ENCODE data around the gene GALM.
A peak's percentile ranks its signal among the peaks of the same experiment; 100 is the strongest.

Gene GALM

DNA sequence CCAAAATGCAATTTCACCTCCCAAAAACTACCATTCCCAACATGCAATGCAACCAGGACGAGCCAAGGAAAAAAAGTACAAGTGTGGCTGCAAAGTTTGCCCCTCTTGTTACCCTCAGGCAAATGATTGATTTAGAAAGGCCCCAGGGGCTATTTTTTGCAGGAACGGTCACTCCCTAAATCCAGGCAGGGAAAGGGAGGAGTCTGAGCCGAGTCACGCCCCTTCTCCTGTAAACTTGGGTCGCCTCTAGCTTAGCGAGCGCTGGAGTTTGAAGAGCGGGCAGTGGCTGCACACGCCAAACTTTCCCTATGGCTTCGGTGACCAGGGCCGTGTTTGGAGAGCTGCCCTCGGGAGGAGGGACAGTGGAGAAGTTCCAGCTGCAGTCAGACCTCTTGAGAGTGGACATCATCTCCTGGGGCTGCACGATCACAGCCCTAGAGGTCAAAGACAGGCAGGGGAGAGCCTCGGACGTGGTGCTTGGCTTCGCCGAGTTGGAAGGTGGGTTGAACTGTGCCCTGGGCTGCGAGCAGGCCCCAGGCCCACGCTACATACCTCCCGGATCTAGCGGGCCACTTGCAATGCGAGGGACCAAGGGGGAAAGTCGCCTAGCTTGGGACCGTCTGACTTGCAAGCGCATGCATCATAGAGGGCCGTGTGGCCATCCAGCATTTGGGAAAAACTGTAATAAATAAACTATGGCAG lies at the start of gene GALM:
Gene GALM, plus strand, starts transcription at position 261 of the 702 bp plus-strand sequence. Its CDS starts 48 bp downstream, at position 309.
- DNase-seq = peak; percentile 56 to 58
- TF ChIP-seq POLR2A (IDR thresholded peaks at IDR 0.05; ENCODE audit: low read length) = peak; percentile 33
- no peak for TF ChIP-seq GATA1 (IDR thresholded peaks at IDR 0.05; ENCODE audit: low read depth, low read length)

DNA sequence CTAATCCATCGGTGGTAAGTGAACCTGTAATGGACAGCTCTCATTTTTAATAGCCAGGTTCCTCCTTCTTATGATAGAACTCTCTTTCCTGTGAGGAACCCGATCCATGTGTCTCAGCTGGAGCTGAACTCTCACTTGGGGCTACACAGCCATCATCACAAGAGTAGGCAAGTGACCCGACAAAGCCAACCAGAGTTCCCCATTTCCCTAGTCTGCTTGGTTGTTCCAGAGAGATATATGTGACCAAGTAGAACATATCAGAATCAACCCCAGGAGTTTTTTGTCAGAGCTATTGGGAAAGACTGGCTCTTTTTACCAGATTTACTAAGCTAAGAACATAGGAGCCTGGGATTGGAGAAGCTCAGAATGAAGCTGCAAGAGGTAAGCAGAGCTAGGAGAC lies 48.6 kb upstream of the GALM start:
- no peak for DNase-seq
- TF ChIP-seq POLR2A (IDR thresholded peaks at IDR 0.05; ENCODE audit: low read length) (no peak), GATA1 (IDR thresholded peaks at IDR 0.05; ENCODE audit: low read depth, low read length) (no peak)

DNA sequence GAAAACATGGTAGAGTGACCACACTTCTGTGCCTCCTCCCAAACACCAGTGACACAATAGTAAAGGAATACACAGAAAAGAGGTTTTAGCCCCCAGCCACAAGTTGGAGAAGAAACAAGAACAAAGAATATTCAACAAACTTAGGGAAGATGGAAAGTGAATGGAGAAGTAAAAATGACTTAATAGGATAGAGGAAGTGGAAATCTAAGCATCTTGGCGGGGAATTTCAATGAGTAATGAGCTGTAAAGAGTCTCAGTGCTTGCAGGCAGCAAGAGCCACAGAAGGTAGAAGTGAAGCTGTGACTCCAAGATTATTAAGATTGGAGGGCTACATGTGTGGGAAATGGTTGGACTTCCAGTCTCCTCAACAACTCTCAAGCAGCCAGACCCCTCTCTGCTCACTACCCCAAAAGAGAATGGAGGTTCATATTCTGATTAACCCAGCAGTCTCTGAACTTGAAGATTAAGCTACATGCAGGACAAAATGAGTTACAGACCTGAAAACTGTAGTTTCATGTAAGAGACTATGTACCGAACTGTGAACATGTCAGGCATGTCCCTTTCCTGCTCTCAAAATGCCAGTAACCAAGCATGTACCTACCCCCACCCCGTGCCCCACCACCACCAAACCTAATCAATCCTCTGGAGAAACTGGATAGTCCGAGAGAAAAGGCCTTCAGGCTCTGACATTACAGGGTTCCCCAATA lies 46.3 kb upstream of the GALM start:
- TF ChIP-seq GATA1 (IDR thresholded peaks at IDR 0.05; ENCODE audit: low read depth, low read length) (no peak), POLR2A (IDR thresholded peaks at IDR 0.05; ENCODE audit: low read length) (no peak)
- DNase-seq = no peak

DNA sequence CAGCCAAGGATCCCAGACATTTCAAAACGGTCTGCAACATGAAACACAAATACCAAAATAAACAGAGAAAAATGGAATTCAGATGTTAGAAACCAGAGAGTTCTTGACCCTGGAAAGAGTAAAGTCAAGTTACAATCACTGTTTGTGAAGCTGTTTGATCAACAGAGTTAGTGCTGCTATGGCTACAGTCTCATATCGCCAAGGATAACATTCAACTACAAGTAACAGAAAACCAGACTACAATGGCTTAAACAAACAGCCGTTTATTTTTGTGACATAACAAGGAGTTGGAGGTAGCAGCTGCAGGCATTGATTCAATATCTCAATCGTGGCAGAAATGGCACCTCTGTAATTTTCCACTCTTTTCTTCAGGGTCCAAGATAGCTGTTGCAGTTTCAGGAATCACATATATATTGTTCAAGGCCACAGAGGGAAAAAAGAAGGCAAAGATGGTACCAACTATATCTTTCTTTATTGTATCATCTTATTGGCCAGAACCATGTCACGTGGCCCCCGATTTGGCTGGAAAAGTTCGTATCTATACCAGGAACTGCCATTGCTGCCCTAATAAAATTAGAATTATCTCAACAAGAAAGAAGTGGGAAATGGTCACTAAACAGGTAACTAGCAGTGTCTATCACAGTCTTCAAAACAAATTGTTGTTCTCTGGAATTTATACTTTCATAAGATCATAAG lies 45.5 kb upstream of the GALM start:
- peak in 1 of 2 experiments; percentile 22 for DNase-seq

DNA sequence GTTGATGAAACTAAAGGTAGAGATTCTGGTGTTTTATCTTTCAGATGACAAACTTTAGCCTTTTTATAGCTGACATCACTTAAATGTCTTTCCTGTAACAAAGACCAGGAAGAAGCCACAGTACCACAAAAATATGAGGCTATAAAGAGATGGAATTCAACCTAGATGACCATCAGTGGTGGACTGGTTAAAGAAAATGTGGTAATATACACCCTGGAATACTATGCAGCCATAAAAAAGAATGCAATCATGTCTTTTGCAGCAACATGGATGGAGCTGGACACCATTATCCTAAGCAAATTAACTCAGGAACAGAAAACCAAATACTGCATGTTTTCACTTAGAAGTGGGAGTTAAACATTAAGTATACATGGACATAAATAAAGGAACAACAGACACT lies 44.9 kb upstream of the GALM start:
- no peak for DNase-seq
- TF ChIP-seq GATA1 (IDR thresholded peaks at IDR 0.05; ENCODE audit: low read depth, low read length) (no peak), POLR2A (IDR thresholded peaks at IDR 0.05; ENCODE audit: low read length) (no peak)

More for the DNA sequence above, 45.5 kb upstream of the GALM start:
- TF ChIP-seq GATA1 (IDR thresholded peaks at IDR 0.05; ENCODE audit: low read depth, low read length) = no peak
- TF ChIP-seq POLR2A (IDR thresholded peaks at IDR 0.05; ENCODE audit: low read length) = no peak

DNA sequence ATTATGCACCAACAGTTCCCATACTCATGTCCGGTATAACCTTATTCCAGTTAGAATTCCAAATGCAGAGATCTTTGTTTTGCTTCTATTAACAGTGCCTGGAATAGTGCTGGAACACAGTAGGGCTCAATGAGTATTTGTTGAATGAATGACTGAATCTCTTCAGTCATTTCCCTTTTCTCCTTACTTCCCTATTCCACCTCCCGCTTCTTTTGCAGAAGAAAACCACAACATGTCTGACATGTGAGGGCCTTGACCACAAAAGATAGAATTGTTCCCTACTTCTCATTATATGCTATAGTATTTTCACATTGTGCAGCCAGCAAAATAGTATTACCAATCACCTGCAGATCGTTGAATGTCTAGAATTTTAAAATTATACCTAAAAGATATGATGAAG lies 43.7 kb upstream of the GALM start:
- no peak for DNase-seq
- TF ChIP-seq POLR2A (IDR thresholded peaks at IDR 0.05; ENCODE audit: low read length) = no peak
- TF ChIP-seq GATA1 (IDR thresholded peaks at IDR 0.05; ENCODE audit: low read depth, low read length) = no peak

DNA sequence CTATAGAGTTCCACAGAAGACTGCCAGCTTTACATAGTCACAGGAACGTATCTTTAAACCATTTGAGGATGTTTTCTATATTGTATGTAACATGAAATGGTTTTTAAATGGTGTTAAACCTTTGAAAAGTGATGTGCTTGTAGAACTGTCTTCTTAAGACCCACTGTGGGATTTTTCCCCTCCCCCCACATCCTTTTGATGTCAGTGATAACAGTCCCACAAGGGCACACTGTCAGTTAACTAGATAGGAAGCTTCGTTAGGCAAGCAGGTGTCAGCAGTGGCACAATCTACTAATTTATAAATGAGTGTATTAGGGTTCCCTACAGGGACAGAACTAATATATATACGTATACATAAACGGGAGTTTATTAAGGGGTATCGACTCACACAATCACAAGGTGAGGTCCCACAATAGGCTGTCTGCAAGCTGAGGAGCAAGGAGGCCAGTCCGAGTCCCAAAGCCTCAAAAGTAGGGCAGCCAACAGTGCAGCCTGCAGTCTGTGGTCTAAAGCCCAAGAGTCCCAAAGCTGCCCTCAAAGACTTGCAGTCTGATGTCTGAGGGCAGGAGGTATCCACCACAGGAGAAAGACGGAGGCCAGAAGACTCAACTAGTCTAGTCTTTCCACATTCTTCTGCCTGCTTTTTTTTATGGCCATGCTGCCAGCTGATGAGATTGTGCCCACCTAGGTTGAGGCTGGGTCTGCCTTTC lies 39.4 kb upstream of the GALM start:
- TF ChIP-seq POLR2A (IDR thresholded peaks at IDR 0.05; ENCODE audit: low read length) (no peak), GATA1 (IDR thresholded peaks at IDR 0.05; ENCODE audit: low read depth, low read length) (no peak)
- peak in 1 of 2 experiments; percentile 32 for DNase-seq

DNA sequence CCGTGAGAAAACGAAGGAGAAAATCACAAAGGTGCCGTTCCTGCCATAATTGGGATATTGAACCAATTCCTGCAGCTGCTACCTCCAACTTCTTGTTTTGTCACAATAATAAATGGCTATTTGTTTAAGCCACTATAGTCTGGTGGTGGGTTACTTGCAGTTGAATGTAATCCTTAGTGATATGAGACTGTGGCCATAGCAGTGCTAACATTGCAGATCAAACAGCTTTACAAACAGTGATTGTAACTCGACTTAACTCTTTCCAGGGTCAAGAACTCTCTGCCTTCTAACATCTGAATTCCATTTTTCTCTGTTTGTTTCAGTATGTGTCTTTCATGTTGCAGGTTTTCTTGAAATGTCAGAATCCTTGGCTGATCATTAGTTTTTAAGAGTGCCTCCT lies 38.5 kb upstream of the GALM start:
- DNase-seq = no peak
- TF ChIP-seq POLR2A (IDR thresholded peaks at IDR 0.05; ENCODE audit: low read length) (no peak), GATA1 (IDR thresholded peaks at IDR 0.05; ENCODE audit: low read depth, low read length) (no peak)

DNA sequence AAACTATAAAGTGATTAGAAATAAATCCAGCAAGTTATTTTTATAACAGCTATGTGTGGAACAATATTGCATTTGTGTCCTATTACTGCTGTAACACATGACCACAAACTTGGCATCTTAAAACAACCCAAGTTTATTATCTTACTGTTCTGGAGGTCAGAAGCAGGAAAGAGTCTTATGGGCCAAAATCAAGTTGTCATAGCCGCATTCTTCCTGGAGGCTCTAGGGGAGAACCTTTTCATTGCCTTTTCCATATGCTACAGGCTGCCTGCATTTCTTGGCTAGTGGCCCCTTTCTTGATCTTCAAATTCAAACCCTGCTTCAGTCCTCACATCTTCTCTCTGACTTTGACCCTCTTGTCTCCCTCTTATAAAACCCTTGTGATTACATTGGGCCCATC lies 36.2 kb upstream of the GALM start:
- no peak for TF ChIP-seq POLR2A (IDR thresholded peaks at IDR 0.05; ENCODE audit: low read length)

DNA sequence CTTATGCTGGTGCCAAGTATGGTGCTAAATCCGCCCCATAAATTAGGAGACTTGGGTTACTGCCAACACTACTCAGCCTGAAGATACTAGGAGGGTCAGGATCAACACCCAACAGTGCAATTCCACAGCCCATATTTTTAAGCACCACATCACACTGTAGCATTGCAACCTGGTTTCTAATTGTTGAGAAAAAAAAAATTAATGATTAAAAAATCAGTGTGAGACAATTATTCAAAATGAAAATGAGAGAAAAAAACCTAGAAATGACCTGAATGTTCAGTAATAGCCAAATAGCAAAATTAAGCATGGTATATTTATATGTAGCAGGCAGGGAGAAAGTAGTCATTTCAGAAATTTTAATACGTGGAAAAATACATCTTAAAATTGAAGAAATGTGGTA lies 33.9 kb upstream of the GALM start:
- no peak for TF ChIP-seq POLR2A (IDR thresholded peaks at IDR 0.05; ENCODE audit: low read length)
- no peak for TF ChIP-seq GATA1 (IDR thresholded peaks at IDR 0.05; ENCODE audit: low read depth, low read length)
- no peak for DNase-seq

More for the DNA sequence above, 36.2 kb upstream of the GALM start:
- no peak for DNase-seq

DNA sequence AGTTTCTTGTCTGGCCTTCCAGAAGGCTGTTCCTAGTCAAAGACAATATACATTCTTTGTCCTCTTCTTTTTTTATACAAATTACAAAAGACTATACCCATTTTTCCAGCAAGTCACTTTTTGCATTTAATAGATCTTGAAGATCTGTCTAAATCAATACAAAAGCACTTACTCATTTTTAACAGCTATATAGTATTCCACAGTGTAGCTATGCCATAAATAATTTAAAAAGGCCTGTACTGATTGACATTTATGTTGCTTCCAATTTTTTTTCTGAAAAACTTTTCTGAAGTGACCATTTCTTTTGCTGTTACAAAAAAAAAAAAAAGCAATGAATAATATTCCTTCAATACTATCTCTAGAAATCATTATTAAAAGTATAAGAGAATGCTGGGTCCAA lies 32.9 kb upstream of the GALM start:
- TF ChIP-seq POLR2A (IDR thresholded peaks at IDR 0.05; ENCODE audit: low read length) (no peak), GATA1 (IDR thresholded peaks at IDR 0.05; ENCODE audit: low read depth, low read length) (no peak)
- DNase-seq = no peak

DNA sequence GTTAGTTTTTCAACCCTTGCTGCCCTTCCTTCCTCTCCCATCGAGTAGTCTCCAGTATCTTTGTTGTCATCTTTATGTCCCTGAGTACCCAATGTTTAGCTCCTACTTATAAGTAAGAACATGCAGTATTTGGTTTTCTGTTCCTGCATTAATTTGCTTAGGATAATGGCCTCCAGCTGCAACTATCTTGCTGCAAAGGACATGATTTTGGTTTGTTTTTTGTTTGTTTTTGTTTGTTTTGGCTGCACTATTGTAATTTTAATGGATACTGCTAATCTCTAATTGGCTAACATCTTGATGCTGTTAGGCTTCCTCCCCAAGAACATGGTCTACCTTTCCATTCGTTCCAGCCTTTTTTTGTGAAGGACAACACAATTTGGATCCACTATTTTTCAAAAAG lies 32.0 kb upstream of the GALM start:
- TF ChIP-seq GATA1 (IDR thresholded peaks at IDR 0.05; ENCODE audit: low read depth, low read length) (no peak), POLR2A (IDR thresholded peaks at IDR 0.05; ENCODE audit: low read length) (no peak)

DNA sequence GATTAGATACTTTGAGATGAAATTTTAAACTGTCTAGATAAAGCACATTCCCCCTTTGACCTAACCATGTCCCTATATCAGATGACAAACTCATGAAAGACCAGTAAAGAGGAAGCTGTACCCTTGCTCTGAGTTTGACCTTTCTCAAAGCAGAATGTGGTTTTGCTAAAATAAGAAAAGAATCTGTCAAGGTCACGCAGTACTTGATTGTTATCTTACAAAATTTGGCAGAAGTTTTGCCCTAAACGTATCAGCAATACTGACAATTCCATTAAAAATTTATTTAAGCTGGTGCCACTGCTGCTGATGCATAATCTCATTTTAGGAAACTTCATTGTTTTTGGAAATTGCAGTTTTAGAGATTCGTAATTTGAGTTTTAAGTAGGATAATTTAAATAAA lies 31.2 kb upstream of the GALM start:
- TF ChIP-seq GATA1 (IDR thresholded peaks at IDR 0.05; ENCODE audit: low read depth, low read length) (no peak), POLR2A (IDR thresholded peaks at IDR 0.05; ENCODE audit: low read length) (no peak)
- peak in 1 of 2 experiments; percentile 22 for DNase-seq

More for the DNA sequence above, 32.0 kb upstream of the GALM start:
- DNase-seq = no peak

DNA sequence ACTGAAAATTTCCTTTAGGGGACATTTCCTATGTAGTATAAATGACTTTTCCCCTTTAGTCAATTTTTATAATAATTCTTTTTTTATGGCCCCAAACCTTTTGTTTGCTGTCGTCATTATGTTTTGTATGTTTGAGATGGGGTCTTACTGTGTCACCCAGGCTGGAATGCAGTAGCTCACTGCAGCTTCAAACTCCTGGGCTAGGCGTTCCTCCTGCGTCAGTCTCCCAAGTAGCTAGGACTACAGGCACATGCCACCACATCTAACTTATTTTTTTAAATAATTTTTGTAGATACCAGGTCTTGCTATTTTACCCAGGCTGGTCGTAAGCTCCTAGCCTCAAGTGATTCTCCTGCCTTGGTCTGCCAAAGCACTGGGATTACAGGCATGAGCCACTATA lies 30.8 kb upstream of the GALM start:
- TF ChIP-seq GATA1 (IDR thresholded peaks at IDR 0.05; ENCODE audit: low read depth, low read length) (no peak), POLR2A (IDR thresholded peaks at IDR 0.05; ENCODE audit: low read length) (no peak)
- no peak for DNase-seq
